Vagina (tissue), 2 donors: ENCODE results near the gene DPY19L1.
"Not testable (repeated sequence)": the region's sequence is repeated elsewhere in the genome, so short reads cannot be mapped to it uniquely, and the experiment has no call there.

Source experiments
- CTCF ChIP-seq, 3 experiments: fragments of 450-650 bp in 2 of 3; fragments of 200-600 bp in 1 of 3; sonication (generic) in 1 of 3; IDR thresholded peaks; one replicate each; pipeline ENCODE4 v1.5.1; 2017 to 2019; ENCODE audit warnings: antibody characterized with exemption in 3 of 3, mild to moderate bottlenecking in 2 of 3, moderate library complexity in 2 of 3
- POLR2A ChIP-seq, 2 donors: fragments of 450-650 bp; IDR thresholded peaks; one replicate each; pipeline ENCODE4 v1.6.1; 2017; ENCODE audit warnings: antibody characterized with exemption in 2 of 2, mild to moderate bottlenecking in 2 of 2, moderate library complexity in 2 of 2
- POLR2AphosphoS5 ChIP-seq, 2 donors: sonication (generic); formaldehyde crosslinking; IDR thresholded peaks; one replicate each; pipeline ENCODE4 v1.9.0; 2017; ENCODE audit warnings: antibody characterized with exemption in 2 of 2, mild to moderate bottlenecking in 2 of 2, low read depth in 1 of 2; ENCODE audit not compliant: insufficient read depth in 1 of 2

DNA sequence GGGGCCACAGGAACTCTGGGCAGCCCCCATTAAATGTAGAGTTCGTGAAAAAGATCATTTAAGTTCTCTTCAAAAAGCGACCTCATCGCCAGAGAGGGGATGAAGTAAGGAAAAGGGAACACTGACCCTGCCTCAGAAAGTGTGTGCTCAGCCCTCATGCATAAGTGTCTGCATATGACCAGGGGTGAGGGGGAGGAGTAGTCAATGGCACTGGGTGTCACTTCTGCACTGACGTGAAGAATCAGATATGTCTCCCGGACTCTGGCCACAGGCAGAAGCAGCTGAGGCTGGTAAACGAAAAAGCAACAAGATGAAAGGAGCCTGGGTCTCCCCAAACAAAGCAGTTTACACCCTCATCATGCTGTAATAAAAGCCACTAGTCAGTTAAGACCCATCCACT is 39.0 kb downstream of the DPY19L1 start:
- TF ChIP-seq CTCF (IDR thresholded peaks at IDR 0.05); POLR2A (IDR thresholded peaks at IDR 0.05); POLR2AphosphoS5 (IDR thresholded peaks at IDR 0.05; ENCODE audit: insufficient read depth in 1 of 2, low read depth in 1 of 2): not testable (repeated sequence)
